HG02571 (cell line): ENCODE results near the gene BCHE.

Experiments used
- ATAC-seq: cut with Tn5 transposase; IDR thresholded peaks from one replicate; pipeline ENCODE4 v1.9.1; 2021; ENCODE audit warnings: mild to moderate bottlenecking, moderate library complexity; ENCODE audit not compliant: unreplicated experiment

BCHE gene

DNA sequence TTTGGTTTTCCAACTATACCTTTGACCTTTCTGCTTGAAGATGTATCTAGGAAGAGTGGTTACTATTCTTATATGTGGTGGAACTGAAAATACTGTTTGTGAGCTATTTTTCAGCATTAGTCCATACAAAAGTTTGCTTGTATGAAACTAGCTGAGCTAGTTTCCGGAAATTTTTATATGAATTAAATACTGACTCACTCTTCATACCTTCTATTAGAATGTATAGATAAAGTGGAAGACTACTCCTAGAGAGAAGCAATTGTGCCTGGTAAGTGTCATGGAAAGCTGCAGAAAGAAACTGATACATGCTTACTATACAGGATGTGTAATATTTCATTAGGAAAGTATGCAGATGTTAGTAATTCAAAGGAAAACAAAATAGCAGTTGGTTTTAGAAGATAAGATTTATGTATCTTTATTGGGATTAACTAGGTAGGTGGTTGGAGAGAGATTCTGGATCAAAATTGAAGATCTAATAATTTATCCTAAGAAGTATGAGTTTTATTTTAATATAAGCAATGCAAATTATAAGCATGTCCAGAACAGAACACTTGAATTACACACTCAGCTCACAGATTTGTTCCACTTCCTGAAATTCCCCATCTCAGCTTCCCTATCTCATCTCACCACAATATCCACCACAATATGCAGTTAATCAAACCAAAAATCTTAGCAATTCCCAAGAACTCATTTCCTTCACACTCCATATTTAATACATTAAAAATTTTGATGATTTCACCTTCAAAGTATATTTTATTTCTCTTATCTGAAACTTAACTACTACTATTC lies 82.8 kb downstream of the BCHE start:
- ATAC-seq: no peak

DNA sequence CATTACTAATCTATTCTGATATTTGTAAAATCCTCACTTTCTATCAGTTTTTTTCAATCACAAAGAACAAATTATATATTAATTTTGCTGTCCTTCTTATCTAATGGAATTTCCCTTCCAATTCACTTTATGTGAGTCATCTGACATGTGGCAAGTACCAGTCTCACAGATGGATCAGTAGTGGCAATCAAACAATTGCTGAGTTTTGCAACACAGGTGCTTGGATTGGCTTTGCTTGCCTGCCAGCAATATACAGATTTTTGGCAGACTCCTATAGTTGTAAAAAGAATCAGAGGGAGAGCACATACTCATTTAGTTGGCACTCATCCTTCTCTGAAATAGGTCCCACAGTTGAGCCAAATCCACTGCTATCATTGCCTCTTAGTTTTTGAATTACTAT lies 83.7 kb downstream of the BCHE start:
- no peak for ATAC-seq

DNA sequence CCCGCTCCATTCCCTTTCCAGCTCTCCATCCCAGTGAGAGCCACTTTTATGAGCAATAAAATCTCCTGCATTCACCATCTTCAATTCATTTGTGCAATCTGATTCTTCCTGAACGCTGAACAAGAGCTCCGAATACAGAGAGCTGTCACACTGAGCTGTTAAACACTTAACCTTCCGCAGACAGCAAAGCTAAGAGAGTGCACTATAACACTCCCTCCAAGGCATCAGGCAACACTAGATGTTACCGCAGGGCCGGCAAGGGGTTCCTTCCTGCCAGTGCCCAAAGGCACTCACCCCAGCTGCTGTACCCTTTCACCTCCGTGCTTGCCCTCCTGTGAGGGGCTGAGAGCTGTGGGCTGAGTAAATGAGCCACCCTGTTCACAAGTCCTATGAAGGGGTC lies 85.6 kb downstream of the BCHE start:
- ATAC-seq: no peak

DNA sequence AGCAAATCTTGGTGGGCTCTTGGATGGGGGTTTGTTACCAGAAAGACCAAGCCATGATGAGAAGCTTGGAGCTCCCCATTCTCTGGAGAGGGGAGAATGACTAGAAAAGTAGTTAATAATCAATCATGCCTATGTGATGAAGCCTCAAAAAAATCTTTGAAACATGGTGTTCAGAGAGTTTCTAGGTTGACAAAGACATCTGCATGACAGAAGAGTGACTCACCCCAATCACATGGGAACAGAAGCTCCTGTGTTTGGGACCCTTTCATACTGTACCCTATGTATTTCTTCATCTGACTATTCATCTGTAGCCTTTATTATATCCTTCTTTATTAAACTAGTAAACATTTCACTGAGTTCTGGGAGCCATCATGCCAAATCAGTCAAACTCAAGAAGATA lies 87.4 kb downstream of the BCHE start:
- no peak for ATAC-seq

DNA sequence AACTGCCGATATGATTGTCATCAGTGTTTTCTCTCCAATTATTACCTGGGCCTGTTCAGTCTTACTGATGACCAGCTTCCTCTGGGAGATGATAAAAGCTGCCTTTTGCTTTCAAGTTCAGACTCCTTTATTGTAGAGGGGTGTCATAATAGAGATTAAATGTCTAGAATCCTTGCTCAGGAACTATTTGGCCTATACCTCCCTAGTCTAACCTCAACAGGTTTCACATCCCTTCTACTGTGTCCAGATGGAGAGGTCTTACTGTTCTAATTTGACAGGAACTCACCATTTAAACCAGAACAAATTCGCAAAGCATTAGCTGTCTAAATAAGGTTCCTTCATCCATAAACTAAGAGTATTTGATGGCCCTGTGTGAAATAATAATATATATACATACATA lies 88.0 kb downstream of the BCHE start:
- no peak for ATAC-seq

DNA sequence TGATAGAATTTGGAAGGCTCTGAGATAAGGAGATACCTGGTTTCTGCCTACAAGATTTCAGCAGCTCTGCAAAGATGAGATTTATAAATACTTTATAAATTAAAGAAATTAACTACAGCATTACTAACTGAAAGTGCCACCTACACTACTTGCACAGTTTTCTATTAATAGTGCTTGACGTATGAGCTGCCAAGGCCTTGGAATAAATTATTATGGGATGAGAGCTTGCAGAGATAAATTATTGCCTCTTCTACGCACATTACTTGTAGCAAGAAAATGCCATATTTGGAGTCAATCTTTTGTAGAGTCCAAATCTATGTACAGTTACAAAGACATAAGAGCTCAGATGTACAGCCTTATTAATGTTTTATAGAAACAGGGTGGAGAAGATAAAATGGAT lies 89.1 kb downstream of the BCHE start:
- no peak for ATAC-seq

DNA sequence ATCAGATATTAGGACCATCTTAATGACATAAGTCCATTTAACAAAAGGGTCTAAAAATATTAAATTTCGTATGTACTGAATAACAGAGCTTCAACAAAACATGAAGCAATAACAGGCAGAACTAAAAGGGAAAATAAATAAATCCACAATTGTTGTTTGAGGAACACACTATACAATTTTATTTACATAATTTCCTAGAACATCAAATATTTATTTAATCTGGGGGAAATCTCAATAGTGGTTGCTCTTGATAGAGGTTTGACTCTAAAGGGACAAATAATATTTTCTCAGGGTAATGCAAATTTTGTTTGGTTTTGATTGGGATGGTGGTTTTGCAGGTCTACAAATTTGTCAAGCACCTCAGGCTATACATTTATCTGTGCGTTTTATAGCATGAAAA lies 90.3 kb downstream of the BCHE start:
- ATAC-seq: no peak

DNA sequence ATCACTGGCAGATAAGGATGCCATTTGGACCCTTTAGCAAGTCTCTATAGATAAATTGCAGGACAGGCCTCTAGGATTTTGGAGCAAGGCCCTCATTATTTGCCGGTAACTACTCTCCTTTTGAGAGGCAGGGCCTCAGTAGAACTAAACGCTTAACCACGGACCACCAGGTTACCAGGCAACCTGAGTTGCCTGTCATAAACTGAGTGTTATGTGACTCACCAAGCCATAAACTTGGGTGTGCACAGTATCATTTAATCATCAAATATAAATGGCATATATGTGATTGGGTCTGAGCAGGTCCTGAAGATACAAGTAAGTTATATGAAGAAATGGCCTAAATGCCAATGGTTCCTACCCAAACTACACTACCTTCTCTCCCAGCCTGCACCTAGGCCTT lies 93.2 kb downstream of the BCHE start:
- ATAC-seq: no peak

DNA sequence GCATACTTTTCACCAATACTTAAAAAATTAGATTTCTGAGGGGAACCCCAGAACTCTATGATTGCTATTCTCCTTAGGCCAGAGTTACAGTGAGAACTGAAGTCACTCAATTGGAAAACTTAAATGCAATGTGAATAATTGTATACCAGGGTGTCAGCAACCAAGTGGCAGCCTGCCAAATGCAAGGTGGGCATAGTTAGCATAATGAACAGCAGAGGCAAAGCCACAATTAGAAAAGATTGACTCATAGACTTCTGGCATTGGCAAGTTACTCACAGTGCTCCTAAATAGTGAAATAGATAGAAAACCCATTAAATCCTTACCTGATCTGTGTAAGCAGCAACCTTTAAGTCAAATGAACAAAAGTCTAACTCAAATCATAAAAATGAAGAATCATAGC lies 94.9 kb downstream of the BCHE start:
- ATAC-seq: no peak

DNA sequence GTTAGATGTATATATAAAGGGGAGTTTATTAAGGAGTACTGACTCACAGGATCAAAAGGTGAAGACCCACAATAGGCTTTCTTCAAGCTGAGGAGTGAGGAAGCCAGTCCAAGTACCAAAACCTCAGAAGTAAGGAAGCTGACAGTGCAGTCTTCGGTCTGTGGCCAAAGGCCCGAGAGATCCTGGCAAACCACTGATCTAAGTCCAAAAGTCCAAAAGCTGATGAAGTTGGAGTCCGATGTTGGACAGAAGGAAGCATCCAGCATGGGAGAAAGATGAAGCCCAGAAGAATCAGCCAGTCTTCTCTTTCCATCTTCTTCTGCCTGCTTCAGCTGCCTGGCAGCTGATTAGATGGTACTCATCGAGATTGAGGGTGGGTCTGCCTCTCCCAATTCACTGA lies 107.5 kb downstream of the BCHE start:
- ATAC-seq: no peak

DNA sequence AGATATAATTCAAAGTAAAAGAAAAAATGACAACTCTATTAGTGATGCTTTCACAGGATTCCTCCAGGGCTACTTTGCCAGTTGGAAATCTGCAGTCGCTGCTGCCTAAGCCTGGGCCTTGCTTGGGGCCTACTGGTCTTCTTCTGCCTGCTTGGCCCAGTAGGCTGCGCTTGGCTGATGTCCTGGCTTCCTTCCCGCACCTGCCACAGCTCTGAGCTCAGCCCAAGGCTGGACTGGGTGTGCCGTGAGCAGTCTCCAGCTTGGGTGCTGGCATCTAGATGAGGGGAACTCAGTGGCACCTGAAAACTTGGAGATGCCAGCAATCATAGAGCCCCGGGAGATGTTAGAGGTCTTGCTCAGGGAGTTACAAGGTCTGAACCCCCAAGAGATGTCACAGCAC lies 108.3 kb downstream of the BCHE start:
- no peak for ATAC-seq

DNA sequence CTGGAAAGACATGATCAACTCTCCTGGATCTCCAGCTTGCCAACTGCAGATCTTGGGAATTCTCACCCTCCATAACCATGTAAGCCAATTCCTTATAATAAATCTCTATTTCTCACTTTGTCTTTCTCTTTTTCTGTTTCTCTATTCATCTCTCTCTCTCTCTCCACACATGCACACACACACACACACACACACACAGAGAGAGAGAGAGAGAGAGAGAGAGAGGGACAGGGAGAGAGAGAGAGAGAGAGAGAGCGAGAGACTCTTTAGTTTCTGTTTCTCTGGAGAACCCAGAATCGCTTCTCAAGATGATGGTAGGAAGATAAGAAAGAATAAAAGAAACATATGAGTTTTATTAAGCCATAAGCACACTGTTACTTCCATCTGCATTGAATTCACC lies 111.9 kb downstream of the BCHE start:
- no peak for ATAC-seq
